Hepatic stellate cell (primary cell): ENCODE measurements around the gene DOC2A.
"Not testable (repeated sequence)": the region's sequence is repeated elsewhere in the genome, so short reads cannot be mapped to it uniquely, and the experiment has no call there.

Experiments
- DNase-seq: peaks from one replicate; pipeline ENCODE4 v3.0.0; 2011; ENCODE audit warnings: low spot score

The DOC2A gene

GRCh38 chr16:29973384-29974246, 37.2 kb downstream of the DOC2A start, which contains the start of gene TAOK2:
TSS of gene TAOK2 (plus strand) at chr16:29973868. CDS start at chr16:29977773, 3,905 bp downstream.
- DNase-seq, result peak; percentile 100

- no peak for DNase-seq
These were observed 37.8 kb downstream of the DOC2A start for GRCh38 chr16:29972992-29973383.

- DNase-seq, result no peak
These were observed 38.3 kb downstream of the DOC2A start for GRCh38 chr16:29972500-29972899.

- no peak for DNase-seq
These were observed 39.5 kb downstream of the DOC2A start for GRCh38 chr16:29971304-29971703.

- DNase-seq, result no peak
These were observed 42.6 kb downstream of the DOC2A start for GRCh38 chr16:29968205-29968604.

- no peak for DNase-seq
These were observed 47.6 kb downstream of the DOC2A start for GRCh38 chr16:29963021-29963743.

GRCh38 chr16:29962344-29962994, 48.4 kb downstream of the DOC2A start:
- DNase-seq, result peak; percentile 54

- DNase-seq, result peak; percentile 96
These were observed 49.1 kb downstream of the DOC2A start, which contains the start of gene TMEM219 for GRCh38 chr16:29961479-29962343. TSS of gene TMEM219 (plus strand) at chr16:29962079. CDS start at chr16:29963144, 1,065 bp downstream.

GRCh38 chr16:29961127-29961478, 49.7 kb downstream of the DOC2A start:
- no peak for DNase-seq

- not testable (repeated sequence) for DNase-seq
These were observed 51.0 kb downstream of the DOC2A start for GRCh38 chr16:29959821-29960220.

GRCh38 chr16:29959293-29959692, 51.5 kb downstream of the DOC2A start:
- DNase-seq, result no peak

GRCh38 chr16:29958756-29959155, 52.1 kb downstream of the DOC2A start:
- no peak for DNase-seq
